AG04450 (cell line): Measurements from ENCODE around the gene OR51Q1. TPM values are rescaled to one million over a fixed set of nuclear protein-coding genes. Genes with fewer than 3 reads are reported as not detected.
A peak's percentile ranks its signal among the peaks of the same experiment; 100 is the strongest.

Source experiments
- CTCF ChIA-PET: fragments of 300-600, 350-600 bp; formaldehyde crosslinking; extraction: SDS; loops from one replicate; lab custom pipeline; 2022; ENCODE audit warnings: antibody characterized with exemption, inconsistent platforms; lab: Charles Lee
- POLR2A ChIA-PET: fragments of 350-600 bp; formaldehyde crosslinking; extraction: SDS; loops from one replicate; lab custom pipeline; 2021; ENCODE audit warnings: antibody characterized with exemption, inconsistent platforms; lab: Yijun Ruan, JAX
- DNase-seq: peaks from one replicate; pipeline ENCODE4 v3.0.0-alpha.2; 2011; ENCODE audit warnings: low read depth, low spot score
- H3K27ac ChIP-seq: one replicate; pipeline ENCODE4 v1.5.1; 2012; ENCODE audit warnings: low read depth, low read length, control low read depth
- H3K27me3 ChIP-seq: one replicate; pipeline ENCODE4 v1.6.0; 2012; ENCODE audit warnings: low read length; ENCODE audit not compliant: control insufficient read depth, insufficient read depth
- H3K4me3 ChIP-seq: 2 replicates; pipeline ENCODE4 v1.5.1; 2011; ENCODE audit warnings: mild to moderate bottlenecking, low read depth, low read length, control low read depth
- H3K9me3 ChIP-seq: 2 replicates; pipeline ENCODE4 v1.5.1; 2012; ENCODE audit warnings: low read length; ENCODE audit not compliant: control insufficient read depth, insufficient read depth
- CTCF ChIP-seq: IDR thresholded peaks from 2 replicates; pipeline ENCODE4 v1.5.1; 2011; ENCODE audit warnings: low read depth, low read length, control low read depth, inconsistent platforms
- polyA minus RNA-seq: library from RNA; depleted of rRNA, polyadenylated mRNA; stranded (reverse); fragments of >200 nt; gene quantifications from 2 replicates; pipeline ENCODE4 v1.2.3, GENCODE V29; 2011; rRNA and poly(A)+ RNA removed
- polyA plus RNA-seq: library from polyadenylated mRNA; depleted of rRNA; stranded (reverse); fragments of >200 nt; gene quantifications from 2 replicates; pipeline ENCODE4 v1.2.3, GENCODE V29; 2011; rRNA removed

OR51Q1 gene
- not detected in 2 replicates for polyA plus RNA-seq
- polyA minus RNA-seq = not detected in 2 replicates

- DNase-seq = no peak
- POLR2A ChIA-PET = no interaction called here
- no peak for TF ChIP-seq CTCF
Measured at GRCh38 chr11:5421811-5422210, at the start of gene OR51Q1. Gene OR51Q1, plus strand, starts transcription at chr11:5422111. Its CDS starts 90 bp downstream, at chr11:5422201.

GRCh38 chr11:5380740-5381342 lies 41.1 kb upstream of the OR51Q1 start:
- Histone ChIP-seq H3K27me3 (no peaks in the 10 kb centered on the region), H3K4me3 (no peak overlapping the region), H3K27ac (no peak overlapping the region), H3K9me3 (no peaks in the 10 kb centered on the region)
- POLR2A ChIA-PET = no interaction called here
- CTCF ChIA-PET = interaction anchor here (0.6 to 4.6 kb wide), 18 partner anchors 9 to 753 kb away, joined by 3 to 82 read pairs (median 5); partner anchors contain the start of genes OR51D1 and OR51V1
- peak; percentile 93 for TF ChIP-seq CTCF
- DNase-seq = peak; percentile 55

More at GRCh38 chr11:5421811-5422210, at the start of gene OR51Q1:
- CTCF ChIA-PET = no interaction called here
- Histone ChIP-seq H3K4me3 (no peak within 1 kb of the TSS), H3K9me3 (no peaks in the 10 kb centered on the region), H3K27me3 (no peaks in the 10 kb centered on the region), H3K27ac (no peak within 1 kb of the TSS)

- no peak for TF ChIP-seq CTCF
- Histone ChIP-seq H3K4me3 (no peak within 1 kb of the TSS), H3K27me3 (no peaks in the 10 kb centered on the region), H3K27ac (no peak within 1 kb of the TSS), H3K9me3 (no peaks in the 10 kb centered on the region)
- ChIA-PET POLR2A (no interaction called here), CTCF (interaction anchor here (1.0 to 4.6 kb wide), 6 partner anchors 176 to 747 kb away, joined by 3 to 82 read pairs (median 12); partner anchors contain the start of genes OR51D1 and OR51V1)
- no peak for DNase-seq
Measured at GRCh38 chr11:5383576-5383975, 38.3 kb upstream of the OR51Q1 start, which contains the start of gene OR51M1. Gene OR51M1, plus strand, starts transcription at chr11:5383812. Its CDS starts 5,587 bp downstream, at chr11:5389399.

GRCh38 chr11:5384335-5384734 lies 37.6 kb upstream of the OR51Q1 start:
- DNase-seq = no peak
- Histone ChIP-seq H3K27me3 (no peaks in the 10 kb centered on the region), H3K4me3 (no peak overlapping the region), H3K9me3 (no peaks in the 10 kb centered on the region), H3K27ac (no peak overlapping the region)
- CTCF ChIA-PET = interaction anchor here (1.0 to 1.6 kb wide), 2 partner anchors 180 to 261 kb away, joined by 3 to 5 read pairs; no protein-coding TSS in a partner anchor
- no peak for TF ChIP-seq CTCF
- POLR2A ChIA-PET = no interaction called here

GRCh38 chr11:5390210-5390609 lies 31.7 kb upstream of the OR51Q1 start:
- H3K9me3 ChIP-seq = no peaks in the 10 kb centered on the region
- H3K27ac ChIP-seq = no peak overlapping the region
- ChIA-PET CTCF (no interaction called here), POLR2A (no interaction called here)
- H3K27me3 ChIP-seq = no peaks in the 10 kb centered on the region
- DNase-seq = no peak
- 0 out of 2 replicates have a peak, but pooled peaks have one; percentile 25 for TF ChIP-seq CTCF
- H3K4me3 ChIP-seq = no peak overlapping the region
